ENCODE measurements around the gene DNAH11.
"Not testable (repeated sequence)": the region's sequence is repeated elsewhere in the genome, so short reads cannot be mapped to it uniquely, and the experiment has no call there.

Gene DNAH11

GRCh38 chr7:21508538-21508937, 34.3 kb upstream of the DNAH11 start:
- DNase-seq (ENCODE audit: low spot score): no peak
- in situ Hi-C loops (cut with MboI; ENCODE audit: low pct_unique_long_range_greater_than_20kb, low sequenced_read_pairs, unreplicated experiment): loop anchor here (25.0 kb wide), 1 partner anchor 246 kb away; no protein-coding TSS in a partner anchor
- no peak for TF ChIP-seq CTCF (IDR thresholded peaks at IDR 0.05; ENCODE audit: extremely low read depth, insufficient read depth, missing control alignments)

- in situ Hi-C loops (cut with MboI; ENCODE audit: low pct_unique_long_range_greater_than_20kb, low sequenced_read_pairs, unreplicated experiment): loop anchor here (25.0 kb wide), 1 partner anchor 252 kb away; no protein-coding TSS in a partner anchor
- no peak for DNase-seq (ENCODE audit: low spot score)
- TF ChIP-seq CTCF (IDR thresholded peaks at IDR 0.05; ENCODE audit: extremely low read depth, insufficient read depth, missing control alignments): no peak
Measured at GRCh38 chr7:21514062-21514461, 28.8 kb upstream of the DNAH11 start.

GRCh38 chr7:21524680-21525079, 18.2 kb upstream of the DNAH11 start:
- in situ Hi-C loops (cut with MboI; ENCODE audit: low pct_unique_long_range_greater_than_20kb, low sequenced_read_pairs, unreplicated experiment): loop anchor here (25.0 kb wide), 1 partner anchor 262 kb away; no protein-coding TSS in a partner anchor
- TF ChIP-seq CTCF (IDR thresholded peaks at IDR 0.05; ENCODE audit: extremely low read depth, insufficient read depth, missing control alignments): no peak
- DNase-seq (ENCODE audit: low spot score): no peak

- in situ Hi-C loops (cut with MboI; ENCODE audit: low pct_unique_long_range_greater_than_20kb, low sequenced_read_pairs, unreplicated experiment): no loop called here
- DNase-seq (ENCODE audit: low spot score): no peak
- peak; percentile 48 for TF ChIP-seq CTCF (IDR thresholded peaks at IDR 0.05; ENCODE audit: extremely low read depth, insufficient read depth, missing control alignments)
Measured at GRCh38 chr7:21526007-21526406, 16.8 kb upstream of the DNAH11 start.

GRCh38 chr7:21526448-21526847, 16.4 kb upstream of the DNAH11 start:
- in situ Hi-C loops (cut with MboI; ENCODE audit: low pct_unique_long_range_greater_than_20kb, low sequenced_read_pairs, unreplicated experiment): no loop called here
- TF ChIP-seq CTCF (IDR thresholded peaks at IDR 0.05; ENCODE audit: extremely low read depth, insufficient read depth, missing control alignments): no peak
- no peak for DNase-seq (ENCODE audit: low spot score)

GRCh38 chr7:21532485-21532884, 10.4 kb upstream of the DNAH11 start:
- in situ Hi-C loops (cut with MboI; ENCODE audit: low pct_unique_long_range_greater_than_20kb, low sequenced_read_pairs, unreplicated experiment); DNase-seq (ENCODE audit: low spot score): not testable (repeated sequence)

- in situ Hi-C loops (cut with MboI; ENCODE audit: low pct_unique_long_range_greater_than_20kb, low sequenced_read_pairs, unreplicated experiment): not testable (repeated sequence)
Measured at GRCh38 chr7:21533646-21534045, 9.2 kb upstream of the DNAH11 start.

GRCh38 chr7:21536445-21537118, 6.3 kb upstream of the DNAH11 start:
- in situ Hi-C loops (cut with MboI; ENCODE audit: low pct_unique_long_range_greater_than_20kb, low sequenced_read_pairs, unreplicated experiment); DNase-seq (ENCODE audit: low spot score): not testable (repeated sequence)

More at GRCh38 chr7:21533646-21534045, 9.2 kb upstream of the DNAH11 start:
- DNase-seq (ENCODE audit: low spot score): not testable (repeated sequence)

Measured in GM13977 (cell line).